ENCODE measurements around the gene FLYWCH1.
"Not testable (repeated sequence)": the region's sequence is repeated elsewhere in the genome, so short reads cannot be mapped to it uniquely, and the experiment has no call there.

The FLYWCH1 gene

DNA sequence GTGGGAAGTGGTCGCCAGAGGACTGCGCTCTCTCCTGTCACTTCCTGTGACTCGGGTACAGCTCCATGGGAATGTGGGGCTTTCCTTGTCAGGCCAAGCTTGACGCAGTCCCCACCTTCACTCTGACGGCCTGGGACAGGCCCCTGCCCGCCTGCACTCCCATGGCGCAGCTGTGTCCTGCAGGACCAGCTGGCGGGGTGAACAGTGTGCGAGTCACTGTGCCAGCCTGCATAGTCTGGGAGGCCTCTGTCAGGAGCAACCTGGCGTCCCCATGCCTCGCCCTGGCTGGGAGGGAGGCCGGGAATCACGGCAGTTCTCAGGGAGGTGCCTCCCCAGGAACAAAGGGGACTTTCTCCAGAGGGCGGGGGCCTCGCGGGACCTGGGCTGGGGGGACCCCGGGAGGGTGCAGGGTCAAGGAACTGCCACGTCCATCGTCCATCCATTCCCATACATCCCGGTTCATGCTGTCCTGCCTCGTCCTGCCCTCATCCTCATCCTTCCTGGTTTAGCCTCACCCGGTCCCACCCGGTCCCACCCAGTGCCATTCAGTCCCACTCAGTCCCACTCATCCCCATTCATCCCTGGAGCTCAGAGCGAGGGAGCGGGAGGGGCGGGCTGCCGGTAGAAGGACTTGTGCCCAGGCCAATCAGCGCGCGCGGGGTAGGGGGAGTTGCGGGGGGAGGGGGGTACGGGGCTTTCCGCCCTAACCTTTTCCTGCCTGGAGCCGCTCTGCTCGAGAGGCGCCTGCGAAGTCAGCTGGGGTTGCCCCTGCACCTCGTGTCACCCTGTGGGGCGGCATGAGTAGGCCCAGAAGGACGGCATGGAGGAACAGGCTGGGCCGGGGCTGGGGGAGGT, 13.4 kb downstream of the FLYWCH1 start:
- in situ Hi-C loops (cut with MboI; ENCODE audit: low sequenced_read_pairs): no loop called here

DNA sequence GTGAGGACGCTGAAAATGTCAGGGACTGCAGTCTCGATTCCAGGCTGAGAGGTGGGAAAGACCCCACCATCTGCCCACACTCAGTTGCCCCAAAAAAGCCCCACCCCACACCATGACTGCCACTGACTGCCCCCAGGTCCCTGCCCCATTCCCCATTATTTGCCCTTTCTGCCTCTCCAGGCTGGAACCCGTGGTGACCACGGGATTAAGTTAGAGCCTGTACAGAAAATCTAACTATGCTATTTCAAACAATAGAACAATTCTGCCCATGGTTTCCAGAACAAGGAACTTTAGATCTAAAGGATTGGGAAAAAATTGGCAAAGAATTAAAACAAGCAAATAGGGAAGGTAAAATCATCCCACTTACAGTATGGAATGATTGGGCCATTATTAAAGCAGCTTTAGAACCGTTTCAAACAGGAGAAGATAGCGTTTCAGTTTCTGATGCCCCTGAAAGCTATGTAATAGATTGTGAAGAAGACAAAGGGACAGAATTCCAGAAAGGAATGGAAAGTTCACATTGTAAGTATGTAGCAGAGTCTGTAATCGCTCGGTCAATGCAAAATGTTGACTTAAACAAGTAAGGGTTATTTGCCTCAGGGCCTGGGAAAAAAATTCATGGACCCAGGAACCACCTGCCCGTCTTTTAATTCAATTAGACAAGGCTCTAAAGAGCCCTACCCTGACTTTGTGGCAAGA, 14.4 kb downstream of the FLYWCH1 start:
- in situ Hi-C loops (cut with MboI; ENCODE audit: low sequenced_read_pairs): no loop called here

DNA sequence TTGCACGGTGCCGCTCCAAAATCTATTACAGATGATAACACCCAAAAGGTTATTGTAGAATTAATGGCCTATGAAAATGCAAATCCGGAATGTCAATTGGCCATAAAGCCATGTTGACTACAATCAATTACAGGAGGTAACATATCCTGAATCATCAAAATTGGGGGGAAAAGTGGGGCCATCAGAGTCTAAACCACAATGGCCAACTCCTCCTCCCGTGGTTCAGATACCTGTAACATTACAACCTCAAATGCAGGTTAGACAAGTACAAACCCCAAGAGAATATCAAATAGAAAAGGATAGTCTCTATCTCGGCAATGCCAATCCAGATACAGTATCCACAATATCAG, 14.9 kb downstream of the FLYWCH1 start:
- in situ Hi-C loops (cut with MboI; ENCODE audit: low sequenced_read_pairs): no loop called here

DNA sequence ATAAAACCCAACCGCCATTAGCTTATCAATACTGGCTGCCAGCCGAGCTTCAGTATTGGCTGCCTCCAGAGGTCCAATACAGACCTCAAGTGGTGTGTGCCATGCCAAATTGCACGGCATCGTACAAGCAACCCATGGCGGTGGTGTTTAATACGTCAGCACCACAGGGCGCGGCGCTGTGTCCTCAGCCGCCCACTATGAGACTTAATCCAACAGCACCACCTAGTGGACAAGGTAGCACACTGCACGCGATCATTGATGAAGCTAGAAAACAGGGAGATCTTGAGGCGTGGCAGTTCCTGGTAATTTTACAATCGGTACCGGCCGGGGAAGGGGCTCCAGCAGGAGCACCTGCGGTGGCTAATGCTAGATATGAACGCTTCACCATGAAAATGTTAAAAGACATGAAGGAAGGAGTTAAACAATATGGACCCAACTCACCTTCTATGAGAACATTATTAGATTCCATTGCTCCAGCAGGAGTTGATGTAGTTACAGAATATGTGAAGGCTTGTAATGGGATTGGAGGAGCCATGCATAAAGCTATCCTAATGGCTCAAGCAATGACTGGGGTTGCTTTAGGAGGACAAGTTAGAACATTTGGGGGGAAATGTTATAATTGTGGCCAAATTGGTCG, 15.4 kb downstream of the FLYWCH1 start:
- in situ Hi-C loops (cut with MboI; ENCODE audit: low sequenced_read_pairs): no loop called here

DNA sequence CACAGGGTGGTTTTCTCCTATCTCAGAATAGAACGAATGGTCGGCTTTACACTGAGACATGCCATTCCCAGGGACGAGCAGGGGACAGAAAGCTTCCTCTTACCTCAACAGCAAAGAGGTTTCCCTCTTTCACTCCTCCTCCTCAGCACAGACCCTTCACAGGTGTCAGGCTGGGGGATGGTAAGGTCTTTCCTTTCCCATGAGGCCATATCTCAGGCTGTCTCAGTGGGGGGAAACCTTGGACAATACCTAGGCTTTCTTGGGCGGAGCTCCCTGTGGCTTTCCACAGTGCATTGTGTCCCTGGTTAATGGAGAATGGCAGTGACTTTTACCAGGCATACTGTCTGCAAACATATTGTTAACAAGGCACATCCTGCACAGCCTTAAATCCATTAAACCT, 16.4 kb downstream of the FLYWCH1 start:
- in situ Hi-C loops (cut with MboI; ENCODE audit: low sequenced_read_pairs): not testable (repeated sequence)

DNA sequence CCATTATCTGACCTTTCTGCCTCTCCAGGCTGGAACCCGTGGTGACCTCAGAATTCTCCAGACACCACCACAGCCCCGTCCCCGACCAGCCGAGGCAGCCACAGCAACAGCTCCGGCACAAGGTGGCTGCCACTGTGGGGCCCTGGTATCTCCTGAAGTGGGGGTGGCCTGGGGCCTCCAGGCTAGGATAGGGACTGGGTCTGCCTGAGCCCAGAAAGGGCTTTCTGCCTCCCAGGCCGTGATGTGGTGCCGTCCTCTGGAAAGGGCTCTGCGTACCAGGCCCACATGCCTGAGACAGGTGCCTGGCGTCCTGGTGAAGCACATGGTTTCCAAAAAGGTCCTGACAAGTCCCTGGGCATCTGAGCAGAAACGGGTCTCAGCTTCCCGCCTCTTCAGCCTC, 17.1 kb downstream of the FLYWCH1 start:
- in situ Hi-C loops (cut with MboI; ENCODE audit: low sequenced_read_pairs): no loop called here

DNA sequence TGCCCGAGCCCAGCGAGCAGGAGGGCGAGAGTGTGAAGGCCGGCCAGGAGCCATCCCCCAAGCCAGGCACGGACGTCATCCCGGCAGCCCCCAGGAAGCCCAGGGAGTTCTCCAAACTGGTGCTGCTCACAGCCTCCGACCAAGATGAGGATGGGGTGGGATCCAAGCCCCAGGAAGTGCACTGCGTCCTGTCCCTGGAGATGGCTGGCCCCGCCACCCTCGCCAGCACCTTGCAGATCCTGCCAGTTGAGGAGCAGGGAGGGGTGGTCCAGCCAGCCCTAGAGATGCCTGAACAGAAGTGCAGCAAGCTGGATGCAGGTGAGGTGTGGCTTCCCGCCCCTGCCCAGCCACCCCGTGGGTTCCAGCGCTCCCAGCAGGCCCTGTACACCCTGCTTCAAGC, 18.0 kb downstream of the FLYWCH1 start:
- in situ Hi-C loops (cut with MboI; ENCODE audit: low sequenced_read_pairs): no loop called here

DNA sequence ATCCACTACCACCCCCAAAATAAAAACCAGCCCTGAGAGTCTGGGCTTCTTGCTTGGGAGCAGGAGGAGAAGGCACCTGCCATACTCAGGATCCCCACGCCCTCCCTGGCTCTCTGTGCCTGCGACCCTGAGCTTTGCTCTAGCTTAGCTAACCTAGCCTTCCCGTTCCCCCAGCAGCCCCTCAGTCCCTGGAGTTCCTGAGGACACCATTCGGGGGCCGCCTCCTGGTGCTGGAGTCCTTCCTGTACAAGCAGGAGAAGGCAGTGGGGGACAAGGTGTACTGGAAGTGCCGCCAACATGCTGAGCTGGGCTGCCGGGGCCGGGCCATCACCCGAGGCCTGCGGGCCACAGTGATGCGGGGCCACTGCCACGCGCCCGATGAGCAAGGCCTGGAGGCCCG, 18.5 kb downstream of the FLYWCH1 start:
- in situ Hi-C loops (cut with MboI; ENCODE audit: low sequenced_read_pairs): no loop called here

DNA sequence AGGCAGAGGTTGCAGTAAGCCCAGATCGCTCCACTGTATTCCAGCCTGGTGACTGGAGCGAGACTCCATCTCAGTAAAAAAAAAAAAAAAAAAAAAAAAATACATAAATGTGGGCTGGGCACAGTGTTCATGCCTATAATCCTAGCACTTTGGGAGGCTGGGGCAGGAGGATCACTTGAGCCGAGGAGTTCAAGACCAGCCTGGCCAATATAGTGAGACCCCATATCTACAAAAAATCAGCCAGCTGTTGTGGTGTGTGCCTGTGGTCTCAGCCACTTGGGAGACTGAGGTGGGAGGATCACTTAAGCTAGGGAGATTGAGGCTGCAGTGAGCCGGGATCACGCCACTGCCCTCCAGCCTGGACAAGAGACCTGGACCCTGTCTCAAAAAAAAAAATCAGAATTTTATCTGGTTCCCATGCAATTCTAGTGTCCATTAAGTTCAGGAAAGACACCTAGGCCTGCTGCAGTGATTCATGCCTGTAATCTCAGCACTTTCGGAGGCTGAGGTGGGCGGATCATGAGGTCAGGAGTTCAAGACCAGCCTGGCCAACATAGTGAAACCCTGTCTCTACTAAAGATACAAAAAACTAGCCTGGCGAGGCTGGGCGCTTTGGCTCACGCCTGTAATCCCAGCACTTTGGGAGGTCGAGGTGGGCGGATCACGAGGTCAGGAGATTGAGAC, 19.6 kb downstream of the FLYWCH1 start:
- in situ Hi-C loops (cut with MboI; ENCODE audit: low sequenced_read_pairs): not testable (repeated sequence)

DNA sequence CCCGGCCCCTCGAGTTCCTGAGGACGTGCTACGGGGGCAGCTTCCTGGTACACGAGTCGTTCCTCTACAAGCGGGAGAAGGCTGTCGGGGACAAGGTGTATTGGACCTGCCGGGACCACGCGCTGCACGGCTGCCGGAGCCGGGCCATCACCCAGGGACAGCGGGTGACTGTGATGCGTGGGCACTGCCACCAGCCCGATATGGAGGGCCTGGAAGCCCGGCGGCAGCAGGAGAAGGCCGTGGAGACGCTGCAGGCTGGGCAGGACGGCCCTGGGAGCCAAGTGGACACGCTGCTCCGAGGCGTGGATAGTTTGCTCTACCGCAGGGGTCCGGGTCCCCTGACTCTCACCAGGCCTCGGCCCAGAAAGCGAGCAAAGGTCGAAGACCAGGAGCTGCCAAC, 21.4 kb downstream of the FLYWCH1 start:
- in situ Hi-C loops (cut with MboI; ENCODE audit: low sequenced_read_pairs): no loop called here

DNA sequence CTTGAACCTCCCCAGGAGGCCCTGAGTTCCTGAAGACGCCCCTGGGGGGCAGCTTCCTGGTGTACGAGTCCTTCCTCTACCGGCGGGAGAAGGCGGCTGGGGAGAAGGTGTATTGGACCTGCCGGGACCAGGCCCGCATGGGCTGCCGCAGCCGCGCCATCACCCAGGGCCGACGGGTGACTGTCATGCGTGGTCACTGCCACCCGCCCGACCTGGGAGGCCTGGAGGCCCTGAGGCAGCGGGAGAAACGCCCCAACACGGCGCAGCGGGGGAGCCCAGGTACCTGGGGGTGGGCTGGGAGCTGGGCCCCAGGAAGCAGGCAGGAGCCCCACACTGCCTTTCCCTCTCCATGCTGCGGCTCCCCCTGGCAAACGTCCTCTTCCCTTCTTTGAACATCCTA, 22.0 kb downstream of the FLYWCH1 start:
- in situ Hi-C loops (cut with MboI; ENCODE audit: low sequenced_read_pairs): no loop called here

DNA sequence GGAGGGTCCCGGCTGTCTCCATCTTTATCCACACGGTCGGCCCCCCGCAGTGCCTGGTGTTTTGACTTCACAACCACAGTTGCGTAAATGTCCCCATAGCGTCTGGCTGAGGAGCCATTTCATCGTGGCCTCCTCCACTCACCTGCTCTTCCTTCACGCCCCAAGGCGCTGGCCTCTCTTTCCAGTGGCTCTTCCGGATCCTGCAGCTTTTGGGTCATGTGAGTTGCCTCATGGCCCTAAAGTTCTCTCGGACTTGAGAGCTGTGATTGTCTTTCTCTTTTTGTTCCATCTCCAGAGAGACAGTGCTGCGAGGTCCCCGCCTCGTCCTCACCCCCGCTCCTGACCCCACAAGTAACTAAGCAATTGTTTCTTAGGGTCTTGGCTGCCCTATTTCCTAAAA, 22.7 kb downstream of the FLYWCH1 start:
- in situ Hi-C loops (cut with MboI; ENCODE audit: low sequenced_read_pairs): no loop called here

DNA sequence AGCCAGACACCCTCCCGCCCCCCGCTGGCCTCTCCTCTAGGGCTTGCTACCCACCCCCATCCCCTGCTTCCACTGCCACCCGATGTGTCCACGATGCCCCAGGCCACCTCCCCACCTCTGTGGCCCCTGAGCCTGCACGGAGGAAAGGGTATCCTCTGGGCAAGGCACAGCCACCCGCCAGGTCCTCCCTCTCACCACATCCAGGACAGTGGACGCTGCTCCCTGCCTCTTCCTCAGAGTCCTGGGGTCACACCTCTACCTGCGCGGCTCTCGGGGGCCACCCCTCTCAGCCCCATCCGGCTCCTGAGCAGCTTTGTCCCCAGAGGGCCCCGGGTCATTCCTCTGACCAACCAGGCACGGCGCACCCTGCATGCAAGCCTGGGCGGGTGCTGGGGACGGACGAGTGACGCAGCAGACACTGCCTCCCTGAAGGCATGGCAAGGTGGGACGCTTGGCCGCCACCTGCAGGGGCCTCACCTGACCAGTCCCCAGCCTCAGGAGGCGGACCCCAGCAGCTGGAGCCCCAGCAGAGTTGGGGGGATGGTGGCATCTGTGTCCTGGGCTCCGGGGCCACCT, 24.8 kb downstream of the FLYWCH1 start:
- in situ Hi-C loops (cut with MboI; ENCODE audit: low sequenced_read_pairs): no loop called here

DNA sequence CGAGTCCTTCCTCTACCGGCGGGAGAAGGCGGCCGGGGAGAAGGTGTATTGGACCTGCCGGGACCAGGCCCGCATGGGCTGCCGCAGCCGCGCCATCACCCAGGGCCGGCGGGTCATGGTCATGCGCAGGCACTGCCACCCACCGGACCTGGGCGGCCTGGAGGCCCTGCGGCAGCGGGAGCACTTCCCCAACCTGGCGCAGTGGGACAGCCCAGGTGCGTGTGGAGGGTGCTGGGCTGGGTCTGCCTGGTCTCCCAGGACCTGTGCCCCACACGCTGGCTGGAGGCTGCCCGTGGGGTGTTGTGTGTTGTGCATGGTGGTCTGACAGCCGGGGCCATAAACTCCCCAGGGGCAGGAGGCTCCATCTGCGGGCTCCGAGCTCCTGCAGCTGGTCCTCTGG, 25.4 kb downstream of the FLYWCH1 start:
- in situ Hi-C loops (cut with MboI; ENCODE audit: low sequenced_read_pairs): no loop called here

DNA sequence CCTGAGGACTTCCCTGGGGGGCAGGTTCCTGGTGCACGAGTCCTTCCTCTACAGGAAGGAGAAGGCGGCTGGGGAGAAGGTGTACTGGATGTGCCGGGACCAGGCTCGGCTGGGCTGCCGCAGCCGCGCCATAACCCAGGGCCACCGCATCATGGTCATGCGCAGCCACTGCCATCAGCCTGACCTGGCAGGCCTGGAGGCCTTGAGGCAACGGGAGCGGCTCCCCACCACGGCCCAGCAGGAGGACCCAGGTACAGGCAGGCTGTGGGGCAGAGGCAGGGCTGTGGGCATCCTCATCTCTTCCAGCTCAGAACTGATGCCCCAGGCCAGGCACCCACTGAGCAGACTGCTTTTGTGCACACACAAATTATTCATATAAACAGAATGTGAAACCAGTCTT, 26.5 kb downstream of the FLYWCH1 start:
- in situ Hi-C loops (cut with MboI; ENCODE audit: low sequenced_read_pairs): no loop called here

DNA sequence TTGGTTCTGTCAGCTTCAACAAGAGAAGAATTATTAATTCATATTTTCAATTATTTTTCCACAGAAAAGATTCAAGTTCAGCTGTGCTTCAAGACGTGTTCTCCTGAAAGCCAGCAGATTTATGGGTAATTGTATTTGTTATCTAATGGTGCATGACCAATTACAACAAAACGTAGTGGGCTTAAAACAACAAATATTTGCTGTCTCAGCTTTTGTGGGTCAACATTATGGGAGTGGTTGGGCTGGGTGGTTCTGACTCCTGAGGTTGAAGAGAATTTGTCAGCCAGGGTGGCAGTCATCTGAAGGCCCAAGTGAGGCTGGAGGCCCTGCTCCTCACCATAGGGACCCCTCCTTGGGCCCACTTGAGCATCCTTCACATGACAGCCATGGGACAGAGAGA, 28.2 kb downstream of the FLYWCH1 start:
- in situ Hi-C loops (cut with MboI; ENCODE audit: low sequenced_read_pairs): no loop called here

DNA sequence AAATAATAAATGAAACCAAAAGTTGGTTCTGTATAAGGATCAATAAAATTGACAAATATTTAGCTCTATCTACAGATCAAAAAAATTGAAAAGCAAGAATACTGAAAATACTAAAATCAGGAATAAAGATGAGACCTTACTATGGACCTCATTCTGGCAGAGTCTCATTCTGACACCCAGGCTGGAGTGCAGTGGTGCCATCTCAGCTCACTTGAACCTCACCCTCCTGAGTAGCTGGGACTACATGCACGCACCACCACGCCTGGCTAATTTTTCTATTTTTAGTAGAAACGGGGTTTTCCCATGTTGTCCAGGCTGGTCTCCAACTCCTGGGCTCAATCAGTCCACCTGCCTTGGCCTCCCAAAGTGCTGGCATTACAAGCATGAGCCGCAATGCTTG, 30.3 kb downstream of the FLYWCH1 start:
- in situ Hi-C loops (cut with MboI; ENCODE audit: low sequenced_read_pairs): no loop called here

DNA sequence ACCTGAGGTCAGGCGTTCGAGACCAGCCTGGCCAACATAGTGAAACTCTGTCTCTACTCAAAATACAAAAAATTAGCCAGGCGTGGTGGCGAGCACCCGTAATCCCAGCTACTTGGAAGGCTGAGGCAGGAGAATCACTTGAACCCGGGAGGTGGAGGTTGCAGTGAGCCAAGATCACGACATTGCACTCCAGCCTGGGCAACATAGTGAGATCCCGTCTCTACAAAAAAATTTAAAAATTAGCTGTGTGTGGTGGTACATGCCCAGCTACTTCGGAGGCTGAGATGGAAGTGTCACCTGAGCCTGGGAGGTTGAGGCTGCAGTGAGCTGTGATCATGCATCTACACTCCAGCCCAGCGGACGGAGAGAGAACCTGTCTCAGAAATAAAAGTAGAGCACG, 32.0 kb downstream of the FLYWCH1 start:
- in situ Hi-C loops (cut with MboI; ENCODE audit: low sequenced_read_pairs): not testable (repeated sequence)

DNA sequence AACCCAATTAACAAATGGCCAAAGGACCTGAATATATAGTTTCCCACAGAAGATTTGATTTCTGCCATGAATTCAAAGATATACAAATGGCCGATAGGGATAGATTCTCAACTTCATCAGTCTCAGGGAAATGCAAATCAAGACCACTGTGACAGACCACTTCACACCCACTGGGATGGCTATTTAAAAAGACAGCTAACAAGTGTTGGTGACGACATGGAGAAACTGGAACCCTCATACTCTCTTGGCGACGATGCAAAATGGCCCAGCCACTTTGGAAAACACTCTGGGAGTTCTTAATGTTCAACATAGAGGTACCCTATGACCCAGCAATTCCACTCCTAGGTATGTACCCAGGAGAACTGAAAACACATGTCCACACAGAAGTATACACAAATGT, 34.9 kb downstream of the FLYWCH1 start:
- in situ Hi-C loops (cut with MboI; ENCODE audit: low sequenced_read_pairs): no loop called here

DNA sequence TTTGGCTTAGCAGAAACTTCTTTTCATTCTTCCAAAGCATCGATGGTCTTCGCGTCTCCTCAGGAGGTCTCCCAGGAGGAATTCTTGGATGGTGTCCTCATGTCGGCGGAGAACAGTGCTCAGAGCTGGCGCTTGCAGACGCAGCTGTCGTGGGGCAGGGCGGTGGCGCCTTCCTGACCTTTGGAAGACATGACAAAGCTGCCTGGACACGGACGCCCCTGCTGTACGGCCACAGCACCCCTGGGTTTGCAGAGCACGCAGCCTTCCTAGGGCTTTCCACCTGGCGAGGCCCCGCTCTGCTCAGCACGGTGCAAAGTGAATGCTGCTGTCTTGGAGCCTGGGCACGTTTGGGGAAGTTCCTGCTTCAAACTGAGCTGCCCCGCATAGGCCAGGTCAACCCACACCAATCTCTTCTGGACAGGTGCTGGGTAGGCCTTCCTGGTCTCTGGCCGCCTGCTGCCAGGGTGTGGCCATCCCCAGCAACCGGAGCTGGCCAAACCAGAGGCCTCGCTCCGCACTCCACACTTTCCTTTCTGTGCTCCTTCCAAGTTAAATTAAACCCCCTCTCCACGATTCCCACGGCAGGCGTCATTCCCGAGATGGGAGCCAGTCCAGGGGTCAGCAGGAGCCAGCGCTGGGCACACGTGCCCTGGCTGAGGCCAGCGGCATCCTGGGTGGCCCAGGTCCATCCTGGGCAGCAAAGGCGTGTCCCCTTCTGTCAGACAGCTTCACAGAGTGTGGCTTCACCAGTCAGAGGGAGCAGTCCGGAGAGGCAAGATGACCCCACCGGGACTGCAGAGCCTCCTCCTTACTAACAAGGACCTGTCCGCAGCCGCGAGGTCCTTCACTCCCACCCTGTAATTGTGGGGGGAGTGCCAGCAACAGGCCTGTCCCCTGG, 37.3 kb downstream of the FLYWCH1 start:
- in situ Hi-C loops (cut with MboI; ENCODE audit: low sequenced_read_pairs): no loop called here

All from hTERT RPE-1 (cell line).